CMK (cell line): Measurements from ENCODE around the gene GALNT9.
"Not testable (repeated sequence)": the region's sequence is repeated elsewhere in the genome, so short reads cannot be mapped to it uniquely, and the experiment has no call there.

ENCODE experiments used
- DNase-seq: peaks from one replicate; pipeline ENCODE4 v3.0.0-alpha.2; 2010; ENCODE audit warnings: low read depth

Gene GALNT9

GRCh38 chr12:132155771-132156572 is 173.4 kb downstream of the GALNT9 start:
- DNase-seq, result no peak

GRCh38 chr12:132154941-132155770 is 174.2 kb downstream of the GALNT9 start:
- no peak for DNase-seq

GRCh38 chr12:132154341-132154761 is 175.0 kb downstream of the GALNT9 start:
- DNase-seq, result no peak

GRCh38 chr12:132153501-132154340 is 175.7 kb downstream of the GALNT9 start:
- no peak for DNase-seq

- no peak for DNase-seq
These were observed 176.4 kb downstream of the GALNT9 start for GRCh38 chr12:132152953-132153352.

GRCh38 chr12:132152411-132152821 is 177.0 kb downstream of the GALNT9 start:
- no peak for DNase-seq

- no peak for DNase-seq
These were observed 177.5 kb downstream of the GALNT9 start for GRCh38 chr12:132151766-132152410.

- DNase-seq, result no peak
These were observed 178.1 kb downstream of the GALNT9 start for GRCh38 chr12:132151145-132151765.

- DNase-seq, result no peak
These were observed 178.6 kb downstream of the GALNT9 start for GRCh38 chr12:132150780-132151144.

- not testable (repeated sequence) for DNase-seq
These were observed 179.9 kb downstream of the GALNT9 start for GRCh38 chr12:132149526-132149925.

- no peak for DNase-seq
These were observed 180.9 kb downstream of the GALNT9 start for GRCh38 chr12:132148368-132149045.

- DNase-seq, result no peak
These were observed 181.7 kb downstream of the GALNT9 start for GRCh38 chr12:132147423-132148367.

GRCh38 chr12:132146772-132147422 is 182.5 kb downstream of the GALNT9 start:
- no peak for DNase-seq
